PC-9 (cell line): ENCODE data around the gene NOP53. TPM values are rescaled to one million over a fixed set of nuclear protein-coding genes. Genes with fewer than 3 reads are reported as not detected.
A peak's percentile ranks its signal among the peaks of the same experiment; 100 is the strongest.
"Not testable (repeated sequence)": the region's sequence is repeated elsewhere in the genome, so short reads cannot be mapped to it uniquely, and the experiment has no call there.

Experiments
- BruUV-seq: library from RNA; stranded (reverse); fragments of 400-500 nt; replicated peaks from 2 replicates; lab custom pipeline; 2021; lab: Mats Ljungman, UMichigan
- CTCF ChIA-PET: fragments of 300-600 bp; sonication (Branson Sonifier 250); formaldehyde crosslinking; loops from one replicate; lab custom pipeline; 2022; ENCODE audit warnings: antibody characterized with exemption; lab: Charles Lee
- POLR2A ChIA-PET: fragments of 300-600 bp; sonication (Branson Sonifier 250); formaldehyde crosslinking; loops from one replicate; lab custom pipeline; 2022; ENCODE audit warnings: antibody characterized with exemption; ENCODE audit not compliant: unreplicated experiment; lab: Charles Lee
- DNase-seq, 2 experiments: peaks; one replicate each; pipeline versions ENCODE4 v3.0.0 to v3.0.0-alpha.2; 2015 to 2022; ENCODE audit warnings: mixed read lengths in 1 of 2
- H2AFZ ChIP-seq: fragments of 200-600 bp; sonication (generic); 2 replicates; pipeline ENCODE4 v1.8.1; 2017; ENCODE audit warnings: antibody characterized with exemption
- H3F3A ChIP-seq: fragments of 200-600 bp; sonication (generic); 2 replicates; pipeline ENCODE4 v1.8.1; 2017; ENCODE audit warnings: antibody characterized with exemption, mild to moderate bottlenecking, low read depth; ENCODE audit not compliant: insufficient read depth
- H3K27ac ChIP-seq: fragments of 200-600 bp; sonication (generic); 2 replicates; pipeline ENCODE4 v1.6.1; 2016; ENCODE audit warnings: mixed run types
- H3K27me3 ChIP-seq: fragments of 200-600 bp; sonication (generic); 2 replicates; pipeline ENCODE4 v1.6.1; 2016; ENCODE audit warnings: low read depth, mixed run types; ENCODE audit not compliant: insufficient read depth
- H3K36me3 ChIP-seq: fragments of 200-600 bp; sonication (generic); 2 replicates; pipeline ENCODE4 v1.6.1; 2016; ENCODE audit warnings: low read depth, mixed run types
- H3K4me1 ChIP-seq: fragments of 200-600 bp; sonication (generic); replicated peaks from 2 replicates; pipeline ENCODE4 v1.6.1; 2016; ENCODE audit warnings: mixed run types; ENCODE audit not compliant: insufficient read depth
- H3K4me2 ChIP-seq: fragments of 200-600 bp; sonication (generic); 2 replicates; pipeline ENCODE4 v1.6.1; 2017; ENCODE audit warnings: mixed run types
- H3K4me3 ChIP-seq: fragments of 200-600 bp; sonication (generic); 2 replicates; pipeline ENCODE4 v1.6.1; 2016; ENCODE audit warnings: mixed run types
- H3K79me2 ChIP-seq: fragments of 200-600 bp; sonication (generic); 2 replicates; pipeline ENCODE4 v1.6.1; 2017; ENCODE audit warnings: low read depth, mixed run types
- H3K9me2 ChIP-seq: fragments of 200-600 bp; sonication (generic); 2 replicates; pipeline ENCODE4 v1.8.1; 2017; ENCODE audit warnings: mild to moderate bottlenecking; ENCODE audit not compliant: insufficient read depth
- H3K9me3 ChIP-seq: fragments of 200-600 bp; sonication (generic); 2 replicates; pipeline ENCODE4 v1.8.1; 2016; ENCODE audit warnings: low read depth; ENCODE audit not compliant: insufficient read depth
- H4K20me1 ChIP-seq: fragments of 200-600 bp; sonication (generic); 2 replicates; pipeline ENCODE4 v1.8.1; 2017; ENCODE audit not compliant: insufficient read depth
- CTCF ChIP-seq: fragments of 200-600 bp; sonication (generic); conservative IDR thresholded peaks from 2 replicates; pipeline ENCODE4 v1.6.1; 2017; ENCODE audit warnings: mixed run types, antibody characterized with exemption, mild to moderate bottlenecking, moderate library complexity
- EZH2 ChIP-seq: fragments of 200-600 bp; sonication (generic); IDR thresholded peaks from 2 replicates; pipeline ENCODE4 v1.8.0; 2017; ENCODE audit warnings: antibody characterized with exemption, low read depth
- intact Hi-C: fragments of 100-400 bp; cut with micrococcal nuclease; formaldehyde crosslinking; loops from one replicate; pipeline ENCODE4 v1.10.0; 2022; ENCODE audit not compliant: unreplicated experiment
- total RNA-seq: library from RNA; stranded (reverse); gene quantifications from 2 replicates; pipeline ENCODE4 v1.2.3, GENCODE V29; 2021

The NOP53 gene
- total RNA-seq, 1 experiment from 2014 or later: 225 TPM

- BruUV-seq: no TSS peak
- H3K4me1 ChIP-seq: peaks cover 49% of the 10 kb centered on the region
- no peak for DNase-seq
- intact Hi-C loops: no loop called here
- no peaks in the 10 kb centered on the region for H3K79me2 ChIP-seq
- ChIA-PET CTCF (no interaction called here), POLR2A (no interaction called here)
- H3F3A ChIP-seq: peaks cover 52% of the 10 kb centered on the region
- TF ChIP-seq EZH2 (no peak), CTCF (no peak)
- H3K27ac ChIP-seq: no peak overlapping the region
- no peak overlapping the region for H3K4me3 ChIP-seq
- no peaks in the 10 kb centered on the region for H3K27me3 ChIP-seq
- no peaks in the 10 kb centered on the region for H3K9me2 ChIP-seq
- no peaks in the 10 kb centered on the region for H3K36me3 ChIP-seq
- H4K20me1 ChIP-seq: no peaks in the 10 kb centered on the region
- H3K4me2 ChIP-seq: no peak overlapping the region
- H3K9me3 ChIP-seq: no peaks in the 10 kb centered on the region
- H2AFZ ChIP-seq: no peak overlapping the region
Measured at GRCh38 chr19:47726467-47726866, 18.9 kb upstream of the NOP53 start.

- DNase-seq, H3K9me3 ChIP-seq, BruUV-seq, intact Hi-C loops, H3K27me3 ChIP-seq, H3K9me2 ChIP-seq, CTCF ChIA-PET, H4K20me1 ChIP-seq, H3K79me2 ChIP-seq, H2AFZ ChIP-seq, H3K36me3 ChIP-seq: not testable (repeated sequence)
- Histone ChIP-seq H3K4me3 (peak overlapping the region; percentile 55; the same call in 1 of the 2 replicates), H3F3A (peaks cover 45% of the 10 kb centered on the region), H3K4me2 (peak overlapping the region; percentile 92), H3K27ac (peak overlapping the region; percentile 97), H3K4me1 (peaks cover 42% of the 10 kb centered on the region)
- POLR2A ChIA-PET: interaction anchor here (0.7 kb wide), 1 partner anchor 571 kb away, joined by 25 read pairs; no protein-coding TSS in a partner anchor
Measured at GRCh38 chr19:47728295-47728694, 17.1 kb upstream of the NOP53 start.

GRCh38 chr19:47729468-47729798 is 15.9 kb upstream of the NOP53 start:
- no peaks in the 10 kb centered on the region for H4K20me1 ChIP-seq
- H3F3A ChIP-seq: peaks cover 36% of the 10 kb centered on the region
- H3K27ac ChIP-seq: peak overlapping the region; percentile 97
- H3K9me2 ChIP-seq: no peaks in the 10 kb centered on the region
- ChIA-PET POLR2A (interaction anchor here (0.5 to 0.6 kb wide), 2 partner anchors 421 to 455 kb away, joined by 11 to 29 read pairs; partner anchors contain the start of gene INAFM1), CTCF (interaction anchor here (0.6 kb wide), 1 partner anchor 1242 kb away, joined by 3 read pairs; no protein-coding TSS in a partner anchor)
- no peaks in the 10 kb centered on the region for H3K79me2 ChIP-seq
- BruUV-seq: TSS peak; percentile 80
- peaks cover 35% of the 10 kb centered on the region for H3K4me1 ChIP-seq
- intact Hi-C loops: loop anchor here (1.0 kb wide), 2 partner anchors 14 to 16 kb away; partner anchors contain the start of gene EHD2
- peak overlapping the region; percentile 70 for H3K4me3 ChIP-seq
- peak overlapping the region; percentile 92 for H3K4me2 ChIP-seq
- DNase-seq: peak; percentile 86 to 96
- H3K27me3 ChIP-seq: no peaks in the 10 kb centered on the region
- H3K9me3 ChIP-seq: no peaks in the 10 kb centered on the region
- no peaks in the 10 kb centered on the region for H3K36me3 ChIP-seq
- H2AFZ ChIP-seq: peak overlapping the region; percentile 82
- TF ChIP-seq CTCF (no peak), EZH2 (no peak)
